HepG2 (cell line): ENCODE results near the gene ZNF888. TPM values are rescaled to one million over a fixed set of nuclear protein-coding genes. Genes with fewer than 3 reads are reported as not detected.

ENCODE experiments used
- ATAC-seq: fragments of 200-7000 bp; cut with Tn5 transposase; 3 replicates; pipeline ENCODE4 v1.9.1; 2020; ENCODE audit warnings: mild to moderate bottlenecking, moderate library complexity
- Bru-seq: library from RNA; stranded (reverse); fragments of 400-500 nt; gene quantifications from one replicate; lab custom pipeline; 2021; lab: Mats Ljungman, UMichigan
- BruChase-seq, 2 experiments: library from RNA; stranded (reverse); fragments of 400-500 nt; gene quantifications; one replicate each; lab custom pipeline; 2021; lab: Mats Ljungman, UMichigan
- BruUV-seq: library from RNA; stranded (reverse); fragments of 400-500 nt; replicated peaks from 2 replicates; lab custom pipeline; 2021; lab: Mats Ljungman, UMichigan
- CTCF ChIA-PET: fragments of 300-600 bp; formaldehyde crosslinking; extraction: SDS; loops from one replicate; lab custom pipeline; 2021; ENCODE audit warnings: low total read pairs, inconsistent platforms, low intra/inter-chr PET ratio; lab: Yijun Ruan, JAX
- POLR2A ChIA-PET: fragments of 350-600 bp; sonication (Branson Sonifier 250); formaldehyde crosslinking; loops from one replicate; lab custom pipeline; 2020; ENCODE audit warnings: antibody characterized with exemption, inconsistent platforms; lab: Yijun Ruan, JAX
- DNase-seq: peaks from one replicate; pipeline ENCODE4 v3.0.0-alpha.2; 2015; ENCODE audit warnings: low spot score
- FAIRE-seq: peaks from 3 replicates; lab custom pipeline; 2011; peaks lifted over from hg19 to GRCh38; lab: Jason Lieb, UNC
- H2AFZ ChIP-seq: one replicate; pipeline ENCODE4 v1.6.1; 2011; ENCODE audit warnings: low read length, inconsistent platforms
- H3K27ac ChIP-seq: fragments of 300-600 bp; 3 replicates; pipeline ENCODE4 v1.8.0; 2011; ENCODE audit warnings: mixed run types, mild to moderate bottlenecking, mixed read lengths, low read length, inconsistent platforms; ENCODE audit not compliant: insufficient read depth; ENCODE audit errors: extremely low read length
- H3K27me3 ChIP-seq, 2 experiments: fragments of 200-600 bp in 1 of 2; 2 replicates in 1 of 2; 3 replicates in 1 of 2; pipeline versions ENCODE4 v1.6.0 to v1.8.0; 2011; ENCODE audit warnings: low read length in 2 of 2, mild to moderate bottlenecking in 2 of 2, moderate library complexity in 2 of 2, inconsistent platforms in 1 of 2; ENCODE audit not compliant: insufficient read depth in 2 of 2, control insufficient read depth in 1 of 2
- H3K36me3 ChIP-seq, 2 experiments: fragments of 200-600 bp in 1 of 2; replicated peaks in 1 of 2; 2 replicates in 1 of 2; 3 replicates in 1 of 2; pipeline versions ENCODE4 v1.5.1 to v1.8.0; 2011; ENCODE audit warnings: low read length in 2 of 2, inconsistent platforms in 1 of 2; ENCODE audit not compliant: insufficient read depth in 2 of 2, control insufficient read depth in 1 of 2
- H3K4me1 ChIP-seq: 2 replicates; pipeline ENCODE4 v1.5.1; 2012; ENCODE audit warnings: low read length, inconsistent platforms; ENCODE audit not compliant: insufficient read depth
- H3K4me2 ChIP-seq: 2 replicates; pipeline ENCODE4 v1.6.0; 2011; ENCODE audit warnings: low read depth, low read length, inconsistent platforms
- H3K4me3 ChIP-seq, 3 experiments: fragments of 200-600 bp in 1 of 3; sonication (generic), shearing (Covaris generic) in 1 of 3; replicated peaks in 1 of 3; 2 replicates each; pipeline ENCODE4 v1.5.1; 2011 to 2016; ENCODE audit warnings: low read length in 3 of 3, inconsistent platforms in 2 of 3, low read depth in 2 of 3, mild to moderate bottlenecking in 2 of 3, control low read depth in 1 of 3, mixed read lengths in 1 of 3; ENCODE audit not compliant: insufficient read depth in 1 of 3
- H3K79me2 ChIP-seq: one replicate; pipeline ENCODE4 v1.6.1; 2011; ENCODE audit warnings: low read length, inconsistent platforms; ENCODE audit not compliant: insufficient read depth
- H3K9ac ChIP-seq: 2 replicates; pipeline ENCODE4 v1.6.0; 2011; ENCODE audit warnings: mild to moderate bottlenecking, low read depth, low read length, inconsistent platforms; ENCODE audit not compliant: insufficient read depth
- H3K9me3 ChIP-seq: 2 replicates; pipeline ENCODE4 v1.5.1; 2012; ENCODE audit warnings: mild to moderate bottlenecking, low read length
- H4K20me1 ChIP-seq: 2 replicates; pipeline ENCODE4 v1.6.0; 2011; ENCODE audit warnings: inconsistent platforms, mild to moderate bottlenecking, low read length, moderate library complexity; ENCODE audit not compliant: insufficient read depth
- CCDC6 ChIP-seq: sonication (generic); formaldehyde crosslinking; IDR thresholded peaks from 2 replicates; pipeline ENCODE4 v1.8.1; 2022; ENCODE audit warnings: mild to moderate bottlenecking, missing genetic modification reagents, moderate library complexity
- CREB1 ChIP-seq, 2 experiments: fragments of 450-650 bp in 1 of 2; IDR thresholded peaks; 2 replicates each; pipeline ENCODE4 v1.6.1; 2016 to 2017; ENCODE audit warnings: control low read depth in 1 of 2, mild to moderate bottlenecking in 1 of 2, missing compliant biosample characterization in 1 of 2, missing genetic modification characterization in 1 of 2
- KAT8 ChIP-seq: IDR thresholded peaks from 2 replicates; pipeline ENCODE4 v1.6.1; 2016; ENCODE audit warnings: missing genetic modification reagents, missing compliant biosample characterization
- POLR2AphosphoS5 ChIP-seq: IDR thresholded peaks from 2 replicates; pipeline ENCODE4 v1.6.1; 2012; ENCODE audit warnings: low read depth, low read length
- SALL1 ChIP-seq: sonication (generic); formaldehyde crosslinking; IDR thresholded peaks from 2 replicates; pipeline ENCODE4 v1.8.0; 2022; ENCODE audit warnings: mild to moderate bottlenecking, missing genetic modification reagents
- WGBS: methylation state at CpG from one replicate; pipeline ENCODE4 v1.1.6; 2017; ENCODE audit warnings: low lambda C conversion rate; 5-methylcytosine and 5-hydroxymethylcytosine counted together
- in situ Hi-C: cut with HindIII; loops from 2 replicates; pipeline ENCODE4 v1.10.0; 2017; ENCODE audit warnings: low pct_unique_long_range_greater_than_20kb; ENCODE audit not compliant: extremely low pct_ligation_motif_present
- intact Hi-C: fragments of 100-400 bp; cut with micrococcal nuclease; formaldehyde crosslinking; loops from one replicate; pipeline ENCODE4 v1.10.0; 2022; ENCODE audit not compliant: unreplicated experiment
- long read RNA-seq, 2 experiments: library from RNA in 1 of 2; library from polyadenylated mRNA in 1 of 2; stranded (forward) in 1 of 2; unstranded in 1 of 2; transcript quantifications; one replicate each; pipeline ENCODE4 v2.0.0, GENCODE V29; 2019 to 2022
- polyA minus RNA-seq, 3 experiments: library from RNA; depleted of rRNA, polyadenylated mRNA; stranded (reverse); fragments of >200 nt; gene quantifications; 2 replicates each; pipeline ENCODE4 v1.2.3, GENCODE V29; 2011; ENCODE audit warnings: low replicate concordance in 1 of 3
- polyA plus RNA-seq, 8 experiments: library from polyadenylated mRNA; depleted of rRNA in 3 of 8; stranded (reverse) in 7 of 8; unstranded in 1 of 8; fragments of >200 nt; fragmentation: Illumina TruSeq in 4 of 8; extraction: Trizol in 4 of 8; gene quantifications; 2 replicates each; pipeline versions ENCODE4 v1.2.1 to v1.2.3, GENCODE V29; 2011 to 2016; ENCODE audit warnings: low read depth in 4 of 8, missing spikeins in 1 of 8, mixed read lengths in 1 of 8; ENCODE audit not compliant: insufficient read depth in 1 of 8
- total RNA-seq, 5 experiments: library from RNA; depleted of rRNA; stranded (reverse); fragments of >200 nt; fragmentation: Illumina TruSeq; extraction: Trizol; gene quantifications; 2 replicates each; pipeline ENCODE4 v1.2.3, GENCODE V29; 2016; ENCODE audit warnings: low read depth in 1 of 5
- TF ChIP-seq, protein P1 (sequence below): sonication (generic); formaldehyde crosslinking; IDR thresholded peaks from 2 replicates; pipeline ENCODE4 v1.4.0; 2020; ENCODE audit warnings: mild to moderate bottlenecking, missing genetic modification reagents
- TF ChIP-seq, protein P2 (sequence below): sonication (generic); formaldehyde crosslinking; IDR thresholded peaks from 2 replicates; pipeline ENCODE4 v1.4.0; 2020; ENCODE audit warnings: missing genetic modification reagents
- TF ChIP-seq, protein P3 (sequence below): sonication (generic); formaldehyde crosslinking; IDR thresholded peaks from 2 replicates; pipeline ENCODE4 v1.8.1; 2023; ENCODE audit warnings: mild to moderate bottlenecking, moderate library complexity, missing genetic modification reagents

Gene ZNF888
- total RNA-seq (2016; rRNA removed; fragmentation: Illumina TruSeq; extraction: Trizol) (7.6 and 10.4 TPM in 2 replicates), polyA plus RNA-seq (2011; rRNA removed) (1.7 TPM in 2 replicates), polyA minus RNA-seq (2011; rRNA and poly(A)+ RNA removed; ENCODE audit: low replicate concordance) (1.3 and 1.8 TPM in 2 replicates), Bru-seq, nascent RNA (percentile 72 among the genes with signal in this experiment), BruChase-seq, experiment 1, labeled RNA remaining after a 6-hour chase (percentile 85 among the genes with signal in this experiment), BruChase-seq, experiment 2, labeled RNA remaining after a 2-hour chase (percentile 88 among the genes with signal in this experiment)
- total RNA-seq (2016; cell fraction: cytosol; rRNA removed; fragmentation: Illumina TruSeq; extraction: Trizol; ENCODE audit: low read depth) = 0.51 and 1.5 TPM in 2 replicates
- 6.1 and 9.5 TPM in 2 replicates for total RNA-seq (2016; cell fraction: insoluble cytoplasmic fraction; rRNA removed; fragmentation: Illumina TruSeq; extraction: Trizol)
- total RNA-seq (2016; cell fraction: membrane; rRNA removed; fragmentation: Illumina TruSeq; extraction: Trizol) = 2.8 and 3.0 TPM in 2 replicates
- total RNA-seq (2016; cell fraction: nucleus; rRNA removed; fragmentation: Illumina TruSeq; extraction: Trizol) = 5.6 and 6.6 TPM in 2 replicates
- 0.59 and 1.1 TPM in 2 replicates for polyA plus RNA-seq (2011; cell fraction: cytosol; rRNA removed)
- 1.6 and 2.7 TPM in 2 replicates for polyA plus RNA-seq (2011; cell fraction: nucleus; rRNA removed)
- 2.5 and 3.0 TPM in 2 replicates for polyA plus RNA-seq (2012)
- polyA plus RNA-seq (2016; cell fraction: cytosol; fragmentation: Illumina TruSeq; extraction: Trizol; ENCODE audit: low read depth) = 0.15 and 0.21 TPM in 2 replicates
- 4.2 and 4.7 TPM in 2 replicates for polyA plus RNA-seq (2016; cell fraction: insoluble cytoplasmic fraction; fragmentation: Illumina TruSeq; extraction: Trizol; ENCODE audit: low read depth)
- polyA plus RNA-seq (2016; cell fraction: membrane; fragmentation: Illumina TruSeq; extraction: Trizol; ENCODE audit: low read depth) = 0.56 and 0.72 TPM in 2 replicates
- 7.9 and 10.0 TPM in 2 replicates for polyA plus RNA-seq (2016; cell fraction: nucleus; fragmentation: Illumina TruSeq; extraction: Trizol; ENCODE audit: insufficient read depth, low read depth)
- polyA minus RNA-seq (2011; cell fraction: cytosol; rRNA and poly(A)+ RNA removed) = 2.3 and 2.8 TPM in 2 replicates
- 8.8 and 11.4 TPM in 2 replicates for polyA minus RNA-seq (2011; cell fraction: nucleus; rRNA and poly(A)+ RNA removed)
- long read RNA-seq, experiment 1 = 0 reads
- long read RNA-seq, experiment 2, partial matches to known transcripts = 0 of 1 reads
- long read RNA-seq, experiment 2, other reads (novel, unspliced or antisense) = 1 of 1 reads

GRCh38 chr19:52922841-52923777 is at the start of gene ZNF888:
Gene ZNF888, minus strand, starts transcription at chr19:52923428. Its CDS starts 5,555 bp downstream, at chr19:52917873.
- CTCF ChIA-PET = no interaction called here
- H3K27me3 ChIP-seq = no peaks in the 10 kb centered on the region
- H4K20me1 ChIP-seq = no peaks in the 10 kb centered on the region
- H2AFZ ChIP-seq = peak within 1 kb of the TSS; percentile 71
- DNase-seq (peak; percentile 69), FAIRE-seq (peak; percentile 23), ATAC-seq (peak; percentile 97)
- H3K36me3 ChIP-seq = peaks cover 1 to 5% of the 10 kb centered on the region in 2 experiments; a peak in 1 of 5 replicates
- in situ Hi-C loops (no loop called here), intact Hi-C loops (loop anchor here (2.0 kb wide), 1 partner anchor 40 kb away; the partner anchor contains the start of gene ZNF816)
- peak within 1 kb of the TSS; percentile 67 to 83 (median 80) for H3K4me3 ChIP-seq
- H3K4me2 ChIP-seq = peak within 1 kb of the TSS; percentile 83
- peaks cover 17% of the 10 kb centered on the region for H3K4me1 ChIP-seq
- no peaks in the 10 kb centered on the region for H3K79me2 ChIP-seq
- H3K9me3 ChIP-seq = no peaks in the 10 kb centered on the region
- POLR2A ChIA-PET = no interaction called here
- 8% methylated on average over 37 of the region's 55 CpGs for WGBS
- peak within 1 kb of the TSS; percentile 84 for H3K9ac ChIP-seq
- peak within 1 kb of the TSS; percentile 81 for H3K27ac ChIP-seq
- TSS peak; percentile 78 for BruUV-seq
- peak; percentile 38; the same call in 1 of the 2 replicates for TF ChIP-seq KAT8 (CRISPR knock-in tag)
- TF ChIP-seq SALL1 (CRISPR knock-in tag) = peak; percentile 39; the same call in 1 of the 2 replicates
- TF ChIP-seq, protein P1, sequence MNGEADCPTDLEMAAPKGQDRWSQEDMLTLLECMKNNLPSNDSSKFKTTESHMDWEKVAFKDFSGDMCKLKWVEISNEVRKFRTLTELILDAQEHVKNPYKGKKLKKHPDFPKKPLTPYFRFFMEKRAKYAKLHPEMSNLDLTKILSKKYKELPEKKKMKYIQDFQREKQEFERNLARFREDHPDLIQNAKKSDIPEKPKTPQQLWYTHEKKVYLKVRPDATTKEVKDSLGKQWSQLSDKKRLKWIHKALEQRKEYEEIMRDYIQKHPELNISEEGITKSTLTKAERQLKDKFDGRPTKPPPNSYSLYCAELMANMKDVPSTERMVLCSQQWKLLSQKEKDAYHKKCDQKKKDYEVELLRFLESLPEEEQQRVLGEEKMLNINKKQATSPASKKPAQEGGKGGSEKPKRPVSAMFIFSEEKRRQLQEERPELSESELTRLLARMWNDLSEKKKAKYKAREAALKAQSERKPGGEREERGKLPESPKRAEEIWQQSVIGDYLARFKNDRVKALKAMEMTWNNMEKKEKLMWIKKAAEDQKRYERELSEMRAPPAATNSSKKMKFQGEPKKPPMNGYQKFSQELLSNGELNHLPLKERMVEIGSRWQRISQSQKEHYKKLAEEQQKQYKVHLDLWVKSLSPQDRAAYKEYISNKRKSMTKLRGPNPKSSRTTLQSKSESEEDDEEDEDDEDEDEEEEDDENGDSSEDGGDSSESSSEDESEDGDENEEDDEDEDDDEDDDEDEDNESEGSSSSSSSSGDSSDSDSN (CRISPR knock-in tag) = peak; percentile 39; the same call in 1 of the 2 replicates
- TF ChIP-seq, protein P2, sequence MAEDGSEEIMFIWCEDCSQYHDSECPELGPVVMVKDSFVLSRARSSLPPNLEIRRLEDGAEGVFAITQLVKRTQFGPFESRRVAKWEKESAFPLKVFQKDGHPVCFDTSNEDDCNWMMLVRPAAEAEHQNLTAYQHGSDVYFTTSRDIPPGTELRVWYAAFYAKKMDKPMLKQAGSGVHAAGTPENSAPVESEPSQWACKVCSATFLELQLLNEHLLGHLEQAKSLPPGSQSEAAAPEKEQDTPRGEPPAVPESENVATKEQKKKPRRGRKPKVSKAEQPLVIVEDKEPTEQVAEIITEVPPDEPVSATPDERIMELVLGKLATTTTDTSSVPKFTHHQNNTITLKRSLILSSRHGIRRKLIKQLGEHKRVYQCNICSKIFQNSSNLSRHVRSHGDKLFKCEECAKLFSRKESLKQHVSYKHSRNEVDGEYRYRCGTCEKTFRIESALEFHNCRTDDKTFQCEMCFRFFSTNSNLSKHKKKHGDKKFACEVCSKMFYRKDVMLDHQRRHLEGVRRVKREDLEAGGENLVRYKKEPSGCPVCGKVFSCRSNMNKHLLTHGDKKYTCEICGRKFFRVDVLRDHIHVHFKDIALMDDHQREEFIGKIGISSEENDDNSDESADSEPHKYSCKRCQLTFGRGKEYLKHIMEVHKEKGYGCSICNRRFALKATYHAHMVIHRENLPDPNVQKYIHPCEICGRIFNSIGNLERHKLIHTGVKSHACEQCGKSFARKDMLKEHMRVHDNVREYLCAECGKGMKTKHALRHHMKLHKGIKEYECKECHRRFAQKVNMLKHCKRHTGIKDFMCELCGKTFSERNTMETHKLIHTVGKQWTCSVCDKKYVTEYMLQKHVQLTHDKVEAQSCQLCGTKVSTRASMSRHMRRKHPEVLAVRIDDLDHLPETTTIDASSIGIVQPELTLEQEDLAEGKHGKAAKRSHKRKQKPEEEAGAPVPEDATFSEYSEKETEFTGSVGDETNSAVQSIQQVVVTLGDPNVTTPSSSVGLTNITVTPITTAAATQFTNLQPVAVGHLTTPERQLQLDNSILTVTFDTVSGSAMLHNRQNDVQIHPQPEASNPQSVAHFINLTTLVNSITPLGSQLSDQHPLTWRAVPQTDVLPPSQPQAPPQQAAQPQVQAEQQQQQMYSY (CRISPR knock-in tag) = peak; percentile 89
- TF ChIP-seq CCDC6 (CRISPR knock-in tag) = 0 out of 2 replicates have a peak, but pooled peaks have one; percentile 25
- TF ChIP-seq CREB1 (IDR thresholded peaks at IDR 0.05) = no peak
- 0 out of 2 replicates have a peak, but pooled peaks have one; percentile 23 for TF ChIP-seq CREB1 (CRISPR knock-in tag; IDR thresholded peaks at IDR 0.05)
- peak; percentile 82 for TF ChIP-seq POLR2AphosphoS5
- TF ChIP-seq, protein P3, sequence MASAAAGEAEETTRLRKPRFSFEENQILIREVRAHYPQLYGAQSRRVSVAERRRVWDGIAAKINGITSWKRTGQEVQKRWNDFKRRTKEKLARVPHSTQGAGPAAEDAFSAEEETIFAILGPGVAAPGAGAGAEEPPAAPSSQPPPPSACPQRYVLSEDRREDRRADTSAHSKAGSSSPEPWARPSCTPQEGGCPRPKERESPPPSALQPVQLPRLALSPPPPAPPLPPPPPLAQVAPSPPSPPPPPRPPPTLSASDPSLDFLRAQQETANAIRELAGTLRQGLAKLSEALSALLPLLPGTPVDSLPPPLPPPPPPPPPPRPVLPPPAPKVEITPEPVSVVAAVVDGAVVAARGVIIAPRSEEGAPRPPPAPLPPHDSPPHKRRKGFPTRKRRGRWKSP (CRISPR knock-in tag) = 0 out of 2 replicates have a peak, but pooled peaks have one; percentile 27
